ENCODE results near the gene PAQR6.

- TF ChIP-seq CTCF (IDR thresholded peaks at IDR 0.05): no peak
- TF ChIP-seq POLR2A (IDR thresholded peaks at IDR 0.05): no peak
Measured at GRCh38 chr1:156228501-156228900, 19.4 kb downstream of the PAQR6 start.
